Measurements from ENCODE around the gene ZSCAN10. TPM values are rescaled to one million over a fixed set of nuclear protein-coding genes. Genes with fewer than 3 reads are reported as not detected.
A peak's percentile ranks its signal among the peaks of the same experiment; 100 is the strongest.
"Not testable (repeated sequence)": the region's sequence is repeated elsewhere in the genome, so short reads cannot be mapped to it uniquely, and the experiment has no call there.

Gene ZSCAN10
- polyA plus RNA-seq, 2 donors, result not detected

DNA sequence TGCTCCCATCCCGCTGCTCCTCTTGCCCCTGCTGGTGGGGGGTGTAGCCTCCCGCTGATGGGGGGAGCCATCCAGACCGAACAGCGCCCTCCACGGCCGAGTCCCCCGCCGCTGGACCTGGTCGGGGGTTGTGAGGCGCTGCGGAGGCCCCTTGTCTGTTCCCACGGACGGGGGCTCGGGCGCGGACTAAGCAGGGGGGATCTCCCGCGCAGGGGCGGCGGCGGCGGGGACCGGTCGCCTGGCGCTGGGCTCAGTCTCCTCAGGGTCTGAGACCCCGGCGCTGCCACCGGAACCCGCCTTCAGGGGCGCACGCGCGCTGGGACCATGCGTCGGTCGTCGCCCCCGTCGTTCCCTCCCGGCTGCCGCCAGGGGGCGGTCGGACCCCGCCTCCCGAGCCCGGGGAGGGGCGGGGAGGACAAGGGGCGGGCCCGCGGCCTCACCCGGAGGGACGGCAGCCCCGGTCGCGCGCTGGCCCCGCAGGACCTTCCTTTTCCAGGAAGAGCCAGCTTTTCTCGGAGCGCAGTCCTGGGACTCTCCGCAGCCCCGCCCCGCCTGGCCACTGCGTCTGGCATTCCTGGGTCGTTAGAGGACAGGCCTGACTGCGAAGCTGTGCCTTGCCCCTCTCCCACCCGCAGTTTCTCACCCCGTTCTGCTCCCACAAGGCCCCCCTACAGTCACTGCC, 39.9 kb downstream of the ZSCAN10 start:
- Histone ChIP-seq H3K9me3 (ENCODE audit: control insufficient read depth in 2 of 2, insufficient read depth in 1 of 2, low read depth in 1 of 2, low read length in 1 of 2) (no peaks in the 10 kb centered on the region), H3K36me3 (ENCODE audit: control insufficient read depth in 2 of 2, insufficient read depth in 2 of 2, low read length in 1 of 2) (peaks cover 0 to under 1% of the 10 kb centered on the region in 2 donors), H3K4me1 (ENCODE audit: control insufficient read depth in 2 of 2, insufficient read depth in 2 of 2, low read length in 1 of 2) (peaks cover 6 to 13% of the 10 kb centered on the region in 2 donors), H3K27me3 (ENCODE audit: control insufficient read depth in 1 of 2, insufficient read depth in 2 of 2, low read length in 2 of 2) (no peaks in the 10 kb centered on the region), H3K27ac (ENCODE audit: low read depth in 2 of 2, low read length in 1 of 2) (peak overlapping the region; percentile 63 to 73), H3K4me3 (ENCODE audit: low read depth in 1 of 2, low read length in 2 of 2) (peak overlapping the region; percentile 66 to 77)
- 0 to 1% methylated on average over 50 to 67 of the region's 67 CpGs for WGBS, 2 donors

DNA sequence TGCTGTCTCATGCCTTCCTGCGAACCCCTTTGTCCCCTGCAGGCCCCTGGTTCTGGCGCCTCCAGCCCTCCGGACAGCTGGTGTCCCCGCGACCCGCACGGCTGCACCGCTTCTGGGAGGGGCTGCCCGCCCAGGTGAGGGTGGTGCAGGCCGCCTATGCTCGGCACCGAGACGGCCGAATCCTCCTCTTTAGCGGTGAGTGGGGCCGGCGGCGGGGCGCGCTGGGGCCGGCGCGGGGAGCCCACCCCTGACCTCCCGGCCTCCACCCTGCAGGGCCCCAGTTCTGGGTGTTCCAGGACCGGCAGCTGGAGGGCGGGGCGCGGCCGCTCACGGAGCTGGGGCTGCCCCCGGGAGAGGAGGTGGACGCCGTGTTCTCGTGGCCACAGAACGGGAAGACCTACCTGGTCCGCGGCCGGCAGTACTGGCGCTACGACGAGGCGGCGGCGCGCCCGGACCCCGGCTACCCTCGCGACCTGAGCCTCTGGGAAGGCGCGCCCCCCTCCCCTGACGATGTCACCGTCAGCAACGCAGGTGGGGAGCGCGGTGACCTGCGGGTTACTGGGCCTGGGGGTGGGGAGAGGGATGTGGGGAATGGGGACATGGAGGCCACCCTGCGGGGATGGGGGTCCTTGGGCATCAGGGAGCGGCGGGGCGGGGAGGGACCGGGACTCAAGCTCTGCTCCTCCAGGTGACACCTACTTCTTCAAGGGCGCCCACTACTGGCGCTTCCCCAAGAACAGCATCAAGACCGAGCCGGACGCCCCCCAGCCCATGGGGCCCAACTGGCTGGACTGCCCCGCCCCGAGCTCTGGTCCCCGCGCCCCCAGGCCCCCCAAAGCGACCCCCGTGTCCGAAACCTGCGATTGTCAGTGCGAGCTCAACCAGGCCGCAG, 40.7 kb downstream of the ZSCAN10 start:
- H3K9me3 ChIP-seq (ENCODE audit: control insufficient read depth in 2 of 2, insufficient read depth in 1 of 2, low read depth in 1 of 2, low read length in 1 of 2), result no peaks in the 10 kb centered on the region
- 7 to 9% methylated on average over 68 to 77 of the region's 77 CpGs for WGBS, 2 donors
- peaks cover 0 to 5% of the 10 kb centered on the region in 2 donors for H3K36me3 ChIP-seq (ENCODE audit: control insufficient read depth in 2 of 2, insufficient read depth in 2 of 2, low read length in 1 of 2)
- peak overlapping the region; percentile 66 to 77 for H3K4me3 ChIP-seq (ENCODE audit: low read depth in 1 of 2, low read length in 2 of 2)
- H3K4me1 ChIP-seq (ENCODE audit: control insufficient read depth in 2 of 2, insufficient read depth in 2 of 2, low read length in 1 of 2), result peaks cover 6 to 13% of the 10 kb centered on the region in 2 donors
- no peaks in the 10 kb centered on the region for H3K27me3 ChIP-seq (ENCODE audit: control insufficient read depth in 1 of 2, insufficient read depth in 2 of 2, low read length in 2 of 2)
- H3K27ac ChIP-seq (ENCODE audit: low read depth in 2 of 2, low read length in 1 of 2), result peak overlapping the region in 1 of 2 donors; percentile 73

DNA sequence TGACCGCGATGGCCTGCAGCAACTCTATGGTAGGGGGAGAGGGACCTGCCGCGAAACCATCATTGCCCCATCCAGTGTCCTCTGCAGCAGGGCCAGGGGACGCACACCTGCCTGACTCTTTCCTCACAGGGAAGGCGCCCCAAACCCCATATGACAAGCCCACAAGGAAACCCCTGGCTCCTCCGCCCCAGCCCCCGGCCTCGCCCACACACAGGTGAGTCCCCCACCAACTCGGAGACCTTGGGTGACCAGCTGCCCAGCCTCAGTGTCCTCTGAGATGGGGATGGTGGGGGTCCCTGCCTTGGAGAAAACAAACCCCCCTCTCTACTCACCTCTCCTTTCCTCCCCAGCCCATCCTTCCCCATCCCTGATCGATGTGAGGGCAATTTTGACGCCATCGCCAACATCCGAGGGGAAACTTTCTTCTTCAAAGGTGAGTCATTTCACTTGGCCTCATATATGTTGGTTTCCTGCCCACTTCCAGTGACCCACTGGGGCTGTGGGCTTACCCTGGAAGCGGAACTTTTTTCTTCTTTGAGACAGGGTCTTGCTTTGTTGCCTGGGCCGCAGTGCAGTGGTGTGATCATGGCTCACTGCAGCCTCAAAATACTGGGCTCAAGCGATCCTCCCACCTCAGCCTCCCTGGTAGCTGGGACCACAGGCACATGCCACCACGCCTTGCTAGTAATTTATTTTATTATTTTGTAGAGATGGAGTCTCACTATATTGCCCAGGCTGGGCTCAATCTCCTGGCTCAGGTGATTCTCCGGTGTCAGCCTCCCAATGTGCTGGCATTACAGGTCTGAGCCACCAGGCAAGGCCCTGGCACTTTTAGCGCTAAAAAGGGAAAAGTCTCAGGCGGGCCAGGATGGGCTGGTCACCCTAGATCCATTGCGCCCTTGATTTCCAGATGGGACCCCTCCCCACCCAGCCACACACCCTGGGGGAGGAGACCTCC, 41.6 kb downstream of the ZSCAN10 start:
- Histone ChIP-seq H3K27ac (ENCODE audit: low read depth in 2 of 2, low read length in 1 of 2) (no peak overlapping the region), H3K27me3 (ENCODE audit: control insufficient read depth in 1 of 2, insufficient read depth in 2 of 2, low read length in 2 of 2) (no peaks in the 10 kb centered on the region), H3K4me1 (ENCODE audit: control insufficient read depth in 2 of 2, insufficient read depth in 2 of 2, low read length in 1 of 2) (peaks cover 6 to 13% of the 10 kb centered on the region in 2 donors), H3K9me3 (ENCODE audit: control insufficient read depth in 2 of 2, insufficient read depth in 1 of 2, low read depth in 1 of 2, low read length in 1 of 2) (no peaks in the 10 kb centered on the region), H3K4me3 (ENCODE audit: low read depth in 1 of 2, low read length in 2 of 2) (peak overlapping the region in 1 of 2 donors; percentile 66), H3K36me3 (ENCODE audit: control insufficient read depth in 2 of 2, insufficient read depth in 2 of 2, low read length in 1 of 2) (peaks cover 0 to 5% of the 10 kb centered on the region in 2 donors)
- 89 to 90% methylated on average over 22 of the region's 22 CpGs for WGBS, 2 donors

DNA sequence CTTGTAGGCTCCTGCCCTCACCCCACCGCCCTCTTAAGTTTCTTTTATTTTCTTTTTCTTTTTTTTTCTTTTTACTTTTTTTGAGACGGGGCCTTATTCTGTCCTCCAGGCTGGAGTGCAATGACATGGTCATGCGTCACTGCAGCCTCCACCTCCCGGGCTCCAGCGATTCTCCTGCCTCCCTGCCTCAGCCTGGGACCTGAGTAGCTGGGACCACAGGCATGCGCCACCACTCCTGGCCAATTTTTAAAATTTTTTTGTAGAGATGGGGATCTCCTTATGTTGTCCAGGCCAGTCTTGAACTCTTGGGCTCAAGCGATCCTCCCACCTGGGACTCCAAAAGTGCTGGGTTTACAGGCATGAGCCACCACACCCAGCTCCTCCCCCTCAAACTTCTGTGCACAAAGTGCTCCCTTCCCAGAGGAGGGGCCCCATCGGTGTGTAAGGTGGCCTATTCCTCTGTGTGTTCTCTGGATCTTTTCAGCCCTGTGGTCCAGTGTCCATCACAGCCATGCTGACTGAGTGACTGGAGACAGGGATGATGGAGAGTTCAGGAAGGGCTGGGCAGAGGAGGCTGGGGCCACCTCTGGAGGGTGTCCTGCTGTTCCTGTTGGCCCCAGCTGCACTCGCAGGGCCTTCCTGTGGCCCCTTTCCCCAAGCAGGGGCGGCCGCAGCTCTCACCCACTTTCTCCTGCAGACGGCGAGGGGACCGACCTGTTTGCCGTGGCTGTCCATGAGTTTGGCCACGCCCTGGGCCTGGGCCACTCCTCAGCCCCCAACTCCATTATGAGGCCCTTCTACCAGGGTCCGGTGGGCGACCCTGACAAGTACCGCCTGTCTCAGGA, 42.5 kb downstream of the ZSCAN10 start:
- Histone ChIP-seq H3K4me1 (ENCODE audit: control insufficient read depth in 2 of 2, insufficient read depth in 2 of 2, low read length in 1 of 2) (peaks cover 6 to 13% of the 10 kb centered on the region in 2 donors), H3K9me3 (ENCODE audit: control insufficient read depth in 2 of 2, insufficient read depth in 1 of 2, low read depth in 1 of 2, low read length in 1 of 2) (no peaks in the 10 kb centered on the region), H3K4me3 (ENCODE audit: low read depth in 1 of 2, low read length in 2 of 2) (no peak overlapping the region), H3K27me3 (ENCODE audit: control insufficient read depth in 1 of 2, insufficient read depth in 2 of 2, low read length in 2 of 2) (no peaks in the 10 kb centered on the region), H3K27ac (ENCODE audit: low read depth in 2 of 2, low read length in 1 of 2) (no peak overlapping the region), H3K36me3 (ENCODE audit: control insufficient read depth in 2 of 2, insufficient read depth in 2 of 2, low read length in 1 of 2) (peaks cover 0 to 5% of the 10 kb centered on the region in 2 donors)
- 83 to 85% methylated on average over 19 of the region's 19 CpGs for WGBS, 2 donors

DNA sequence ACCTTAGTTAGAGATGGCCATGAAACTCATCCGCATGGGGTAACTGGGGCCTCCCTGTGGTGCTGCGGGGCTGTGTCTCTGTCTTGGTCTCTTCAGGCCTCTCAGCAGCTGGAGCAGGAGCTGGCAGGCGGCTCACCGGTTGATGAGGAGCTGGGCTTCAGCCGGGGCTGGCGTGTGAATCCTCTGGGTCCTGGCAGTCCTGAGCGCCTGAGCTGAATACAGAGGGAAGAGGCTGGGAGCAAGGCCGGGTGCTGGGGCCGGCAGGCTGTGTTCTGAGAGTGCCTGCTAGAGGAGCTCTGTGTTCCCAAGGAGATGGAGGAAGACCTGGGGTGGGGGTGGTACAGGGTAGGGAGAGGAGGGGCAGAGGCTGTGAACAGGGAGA, 43.4 kb downstream of the ZSCAN10 start:
- WGBS, 2 donors, result 69 to 71% methylated on average over 9 of the region's 9 CpGs
- peaks cover 6 to 13% of the 10 kb centered on the region in 2 donors for H3K4me1 ChIP-seq (ENCODE audit: control insufficient read depth in 2 of 2, insufficient read depth in 2 of 2, low read length in 1 of 2)
- H3K36me3 ChIP-seq (ENCODE audit: control insufficient read depth in 2 of 2, insufficient read depth in 2 of 2, low read length in 1 of 2), result not testable (repeated sequence)

DNA sequence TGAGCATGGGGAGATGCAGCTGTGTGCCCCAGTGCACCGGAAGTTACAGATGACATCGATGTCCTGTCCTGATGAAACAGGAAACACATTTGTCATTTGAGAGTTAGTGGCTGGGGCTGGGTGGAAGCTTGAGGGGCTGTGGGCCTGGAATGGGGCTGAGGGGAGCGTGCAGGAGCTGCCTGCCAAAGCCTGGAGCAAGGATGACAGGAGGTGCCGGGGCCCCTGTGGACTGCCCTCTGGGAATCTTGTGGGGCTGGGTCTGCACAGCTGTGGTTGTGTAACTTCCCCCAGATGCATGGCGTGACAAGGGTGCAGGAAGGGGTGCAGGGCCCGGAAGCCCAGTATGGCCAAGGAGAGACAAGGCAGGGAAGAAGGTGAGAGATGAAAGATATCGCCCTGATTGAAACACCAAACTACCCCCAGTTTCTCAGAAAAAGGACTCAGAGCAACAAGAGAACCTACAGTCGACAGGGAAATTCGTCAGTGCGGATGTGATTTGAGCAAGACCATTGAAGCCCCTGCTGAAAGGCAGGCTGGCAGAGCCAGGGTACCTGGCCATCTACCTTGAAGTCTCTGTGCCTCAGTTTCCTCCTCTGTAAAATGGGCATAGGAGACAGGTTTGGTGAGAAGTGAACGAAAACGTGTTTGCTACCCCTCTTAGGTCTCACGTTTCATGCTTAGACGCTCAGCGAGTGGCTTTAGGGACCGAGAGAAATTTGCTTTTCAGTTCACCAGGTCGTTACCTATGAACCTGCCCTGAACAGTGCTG, 43.9 kb downstream of the ZSCAN10 start:
- Histone ChIP-seq H3K36me3 (ENCODE audit: control insufficient read depth in 2 of 2, insufficient read depth in 2 of 2, low read length in 1 of 2) (peaks cover 0 to 5% of the 10 kb centered on the region in 2 donors), H3K27me3 (ENCODE audit: control insufficient read depth in 1 of 2, insufficient read depth in 2 of 2, low read length in 2 of 2) (no peaks in the 10 kb centered on the region), H3K9me3 (ENCODE audit: control insufficient read depth in 2 of 2, insufficient read depth in 1 of 2, low read depth in 1 of 2, low read length in 1 of 2) (no peaks in the 10 kb centered on the region), H3K4me1 (ENCODE audit: control insufficient read depth in 2 of 2, insufficient read depth in 2 of 2, low read length in 1 of 2) (peaks cover 6 to 13% of the 10 kb centered on the region in 2 donors), H3K27ac (ENCODE audit: low read depth in 2 of 2, low read length in 1 of 2) (no peak overlapping the region), H3K4me3 (ENCODE audit: low read depth in 1 of 2, low read length in 2 of 2) (no peak overlapping the region)
- WGBS, 2 donors, result 75 to 76% methylated on average over 17 of the region's 17 CpGs

More for the DNA sequence above, 43.4 kb downstream of the ZSCAN10 start:
- H3K9me3 ChIP-seq (ENCODE audit: control insufficient read depth in 2 of 2, insufficient read depth in 1 of 2, low read depth in 1 of 2, low read length in 1 of 2); H3K27ac ChIP-seq (ENCODE audit: low read depth in 2 of 2, low read length in 1 of 2); H3K27me3 ChIP-seq (ENCODE audit: control insufficient read depth in 1 of 2, insufficient read depth in 2 of 2, low read length in 2 of 2); H3K4me3 ChIP-seq (ENCODE audit: low read depth in 1 of 2, low read length in 2 of 2): not testable (repeated sequence)

DNA sequence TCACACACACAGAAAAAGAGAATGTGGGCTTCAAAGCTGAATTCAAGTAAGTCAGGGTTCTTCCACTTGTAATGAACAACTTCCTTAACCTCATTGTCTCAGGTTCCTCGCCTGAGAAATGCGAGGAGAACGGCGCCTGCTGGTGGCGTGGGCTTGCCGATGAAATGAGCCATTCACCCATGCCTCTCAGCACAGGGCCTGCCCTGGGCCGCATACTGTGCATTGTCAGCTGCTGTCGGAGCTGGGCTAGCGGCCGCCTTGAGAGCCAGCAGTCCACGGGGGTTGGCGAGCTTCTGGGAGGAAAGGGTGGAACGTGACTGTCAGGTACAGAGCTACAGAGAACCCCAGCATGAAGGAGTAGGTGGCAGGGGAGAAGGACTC, 45.8 kb downstream of the ZSCAN10 start:
- not testable (repeated sequence) for H3K36me3 ChIP-seq (ENCODE audit: control insufficient read depth in 2 of 2, insufficient read depth in 2 of 2, low read length in 1 of 2); H3K27me3 ChIP-seq (ENCODE audit: control insufficient read depth in 1 of 2, insufficient read depth in 2 of 2, low read length in 2 of 2); H3K4me1 ChIP-seq (ENCODE audit: control insufficient read depth in 2 of 2, insufficient read depth in 2 of 2, low read length in 1 of 2); H3K27ac ChIP-seq (ENCODE audit: low read depth in 2 of 2, low read length in 1 of 2); H3K4me3 ChIP-seq (ENCODE audit: low read depth in 1 of 2, low read length in 2 of 2); H3K9me3 ChIP-seq (ENCODE audit: control insufficient read depth in 2 of 2, insufficient read depth in 1 of 2, low read depth in 1 of 2, low read length in 1 of 2)
- 85 to 86% methylated on average over 11 to 13 of the region's 13 CpGs for WGBS, 2 donors

DNA sequence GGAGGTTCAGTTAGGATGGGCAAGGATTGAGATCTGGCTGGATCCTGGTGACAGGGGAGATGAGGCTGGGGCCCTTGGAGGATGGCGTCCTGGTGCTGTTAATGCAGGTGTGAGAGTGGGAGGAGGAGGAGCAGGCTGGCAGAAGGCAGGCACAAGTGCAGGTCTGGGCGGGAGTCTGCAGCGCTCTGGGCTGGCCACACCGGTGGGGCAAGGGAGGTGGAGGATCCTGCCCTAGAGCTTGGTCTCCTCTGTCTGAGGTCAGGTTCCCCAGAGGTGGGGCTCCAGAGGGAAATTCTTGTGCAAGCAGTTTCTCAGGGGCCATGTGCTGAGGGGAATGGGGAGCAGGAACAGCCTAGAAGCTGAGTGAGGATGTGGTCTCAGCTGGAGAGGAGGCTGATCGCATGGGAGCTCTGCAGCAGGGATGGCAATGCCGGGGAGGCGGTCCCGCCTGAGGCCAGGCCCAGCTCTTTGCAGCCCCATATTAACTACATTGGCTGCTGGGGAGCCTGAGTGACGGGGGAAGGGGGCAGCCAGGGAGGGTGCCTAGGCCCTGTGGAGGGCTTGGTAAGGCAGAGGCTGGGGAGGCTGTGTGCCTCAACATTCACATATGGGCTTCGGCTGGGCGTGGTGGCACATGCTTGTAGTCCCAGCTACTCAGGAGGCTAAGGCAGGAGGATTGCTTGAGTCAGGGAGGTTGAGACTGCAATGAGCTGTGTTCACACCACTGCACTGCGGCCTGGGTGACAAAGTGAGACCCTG, 46.3 kb downstream of the ZSCAN10 start:
- H3K27me3 ChIP-seq (ENCODE audit: control insufficient read depth in 1 of 2, insufficient read depth in 2 of 2, low read length in 2 of 2); H3K9me3 ChIP-seq (ENCODE audit: control insufficient read depth in 2 of 2, insufficient read depth in 1 of 2, low read depth in 1 of 2, low read length in 1 of 2); H3K36me3 ChIP-seq (ENCODE audit: control insufficient read depth in 2 of 2, insufficient read depth in 2 of 2, low read length in 1 of 2); H3K4me3 ChIP-seq (ENCODE audit: low read depth in 1 of 2, low read length in 2 of 2); H3K4me1 ChIP-seq (ENCODE audit: control insufficient read depth in 2 of 2, insufficient read depth in 2 of 2, low read length in 1 of 2); H3K27ac ChIP-seq (ENCODE audit: low read depth in 2 of 2, low read length in 1 of 2): not testable (repeated sequence)
- WGBS, 2 donors, result 68% methylated on average over 10 to 11 of the region's 12 CpGs
